Neural crest cell (in vitro differentiated cells): ENCODE data around the gene ILK. TPM values are rescaled to one million over a fixed set of nuclear protein-coding genes. Genes with fewer than 3 reads are reported as not detected.

Source experiments
- DNase-seq: peaks from one replicate; pipeline ENCODE4 v3.0.0; 2021; ENCODE audit warnings: low read depth, mixed read lengths, low spot score
- H3K27ac Mint-ChIP-seq: one replicate; pipeline ENCODE4 v1.8.0; 2021; ENCODE audit warnings: mild to moderate bottlenecking, mixed read lengths; ENCODE audit not compliant: unreplicated experiment
- H3K27me3 Mint-ChIP-seq: 2 replicates; pipeline ENCODE4 v1.8.0; 2021; ENCODE audit warnings: low read depth, mild to moderate bottlenecking, mixed read lengths
- H3K36me3 Mint-ChIP-seq: 2 replicates; pipeline ENCODE4 v1.8.0; 2021; ENCODE audit warnings: low read depth, mild to moderate bottlenecking, mixed read lengths
- H3K4me1 Mint-ChIP-seq: 2 replicates; pipeline ENCODE4 v1.8.0; 2021; ENCODE audit warnings: mixed read lengths
- H3K4me3 Mint-ChIP-seq: one replicate; pipeline ENCODE4 v1.8.0; 2021; ENCODE audit warnings: mild to moderate bottlenecking, mixed read lengths
- H3K9me3 Mint-ChIP-seq: 2 replicates; pipeline ENCODE4 v1.8.0; 2021; ENCODE audit warnings: mixed read lengths
- total RNA-seq: library from RNA; stranded (reverse); gene quantifications from 2 replicates; pipeline ENCODE4 v1.2.1, GENCODE V29; 2021
- TF ChIP-seq, protein P1 (sequence below): fragments of 200-600 bp; sonication (generic); conservative IDR thresholded peaks from 2 replicates; pipeline ENCODE4 v1.5.0; 2021; ENCODE audit warnings: antibody characterized with exemption, mild to moderate bottlenecking

The ILK gene
- total RNA-seq, 1 donor from 2014 or later: 121 TPM

DNA sequence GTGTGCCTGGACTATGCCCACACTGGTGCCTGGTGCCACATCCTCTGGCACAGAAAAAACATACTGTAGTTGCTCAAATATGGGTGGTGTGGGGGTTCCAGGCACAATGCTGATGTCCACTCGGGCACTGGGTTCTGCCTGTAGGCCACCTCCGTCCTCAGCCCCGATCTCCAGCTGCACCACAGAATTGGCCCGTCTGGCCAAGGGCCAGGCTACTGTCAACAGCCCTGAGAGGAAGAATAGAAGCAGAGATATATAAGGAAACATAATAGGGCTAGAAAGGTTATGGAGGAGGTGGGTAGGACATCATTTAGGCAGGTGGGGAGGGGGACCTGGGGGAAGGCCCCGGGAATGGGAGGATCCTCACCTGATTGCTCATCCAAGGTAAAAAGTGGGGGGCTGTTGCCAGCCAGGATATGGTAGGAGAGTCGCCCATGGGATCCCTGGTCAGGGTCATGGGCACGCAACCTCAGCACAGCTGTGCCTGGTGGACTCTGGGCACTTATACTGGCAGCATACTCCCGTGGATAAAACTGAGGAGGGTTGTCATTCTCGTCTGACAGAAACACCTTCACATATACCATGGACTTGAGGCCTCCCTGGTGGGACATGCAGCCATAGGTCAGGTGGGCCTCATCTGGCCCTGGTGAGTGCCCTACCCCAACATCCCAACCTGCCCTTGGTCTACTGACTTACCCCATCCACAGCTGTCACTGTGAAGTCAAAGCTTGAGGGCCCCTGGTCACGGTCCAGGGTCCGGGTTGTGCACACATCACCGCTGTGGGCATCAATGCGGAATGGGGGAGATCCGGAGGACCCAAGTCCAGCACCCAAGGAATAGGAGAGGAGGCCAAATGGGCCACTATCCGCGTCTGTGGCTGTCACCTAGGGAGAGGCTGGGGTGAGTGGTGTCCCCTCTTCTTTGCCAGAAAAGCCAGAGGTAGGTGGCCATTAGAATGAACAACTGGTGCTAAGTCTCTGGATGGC lies 30.1 kb downstream of the ILK start:
- H3K27me3 Mint-ChIP-seq: peaks cover 14% of the 10 kb centered on the region
- H3K27ac Mint-ChIP-seq: no peak overlapping the region
- TF ChIP-seq, protein P1, sequence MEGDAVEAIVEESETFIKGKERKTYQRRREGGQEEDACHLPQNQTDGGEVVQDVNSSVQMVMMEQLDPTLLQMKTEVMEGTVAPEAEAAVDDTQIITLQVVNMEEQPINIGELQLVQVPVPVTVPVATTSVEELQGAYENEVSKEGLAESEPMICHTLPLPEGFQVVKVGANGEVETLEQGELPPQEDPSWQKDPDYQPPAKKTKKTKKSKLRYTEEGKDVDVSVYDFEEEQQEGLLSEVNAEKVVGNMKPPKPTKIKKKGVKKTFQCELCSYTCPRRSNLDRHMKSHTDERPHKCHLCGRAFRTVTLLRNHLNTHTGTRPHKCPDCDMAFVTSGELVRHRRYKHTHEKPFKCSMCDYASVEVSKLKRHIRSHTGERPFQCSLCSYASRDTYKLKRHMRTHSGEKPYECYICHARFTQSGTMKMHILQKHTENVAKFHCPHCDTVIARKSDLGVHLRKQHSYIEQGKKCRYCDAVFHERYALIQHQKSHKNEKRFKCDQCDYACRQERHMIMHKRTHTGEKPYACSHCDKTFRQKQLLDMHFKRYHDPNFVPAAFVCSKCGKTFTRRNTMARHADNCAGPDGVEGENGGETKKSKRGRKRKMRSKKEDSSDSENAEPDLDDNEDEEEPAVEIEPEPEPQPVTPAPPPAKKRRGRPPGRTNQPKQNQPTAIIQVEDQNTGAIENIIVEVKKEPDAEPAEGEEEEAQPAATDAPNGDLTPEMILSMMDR: no peak
- DNase-seq: no peak
- H3K36me3 Mint-ChIP-seq: peaks cover 25% of the 10 kb centered on the region
- peak overlapping the region; percentile 27 for H3K4me3 Mint-ChIP-seq
- H3K4me1 Mint-ChIP-seq: no peaks in the 10 kb centered on the region
- H3K9me3 Mint-ChIP-seq: no peaks in the 10 kb centered on the region

DNA sequence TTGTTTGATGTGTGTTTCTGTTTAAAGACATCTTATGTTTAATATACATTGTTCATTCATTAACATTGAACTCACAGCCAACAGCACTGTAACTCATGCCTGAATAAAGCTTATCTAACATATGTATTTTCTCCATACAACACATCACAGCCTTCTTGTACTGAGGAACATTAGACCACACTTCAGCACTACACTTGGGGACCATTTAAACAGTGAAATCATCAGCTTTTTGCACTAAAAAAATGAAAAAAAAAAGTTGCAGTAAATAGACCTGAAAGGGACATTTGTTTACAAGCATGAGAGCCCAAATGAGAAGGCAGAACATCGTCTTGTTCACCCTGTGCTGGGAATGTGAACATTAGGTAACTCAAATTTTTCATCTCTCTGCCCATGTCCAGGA lies 31.0 kb downstream of the ILK start:
- H3K36me3 Mint-ChIP-seq: peaks cover 20% of the 10 kb centered on the region
- peaks cover 4% of the 10 kb centered on the region for H3K4me1 Mint-ChIP-seq
- no peak for DNase-seq
- TF ChIP-seq, protein P1: no peak
- peaks cover 14% of the 10 kb centered on the region for H3K27me3 Mint-ChIP-seq
- H3K4me3 Mint-ChIP-seq: no peak overlapping the region
- H3K27ac Mint-ChIP-seq: no peak overlapping the region
- H3K9me3 Mint-ChIP-seq: no peaks in the 10 kb centered on the region

DNA sequence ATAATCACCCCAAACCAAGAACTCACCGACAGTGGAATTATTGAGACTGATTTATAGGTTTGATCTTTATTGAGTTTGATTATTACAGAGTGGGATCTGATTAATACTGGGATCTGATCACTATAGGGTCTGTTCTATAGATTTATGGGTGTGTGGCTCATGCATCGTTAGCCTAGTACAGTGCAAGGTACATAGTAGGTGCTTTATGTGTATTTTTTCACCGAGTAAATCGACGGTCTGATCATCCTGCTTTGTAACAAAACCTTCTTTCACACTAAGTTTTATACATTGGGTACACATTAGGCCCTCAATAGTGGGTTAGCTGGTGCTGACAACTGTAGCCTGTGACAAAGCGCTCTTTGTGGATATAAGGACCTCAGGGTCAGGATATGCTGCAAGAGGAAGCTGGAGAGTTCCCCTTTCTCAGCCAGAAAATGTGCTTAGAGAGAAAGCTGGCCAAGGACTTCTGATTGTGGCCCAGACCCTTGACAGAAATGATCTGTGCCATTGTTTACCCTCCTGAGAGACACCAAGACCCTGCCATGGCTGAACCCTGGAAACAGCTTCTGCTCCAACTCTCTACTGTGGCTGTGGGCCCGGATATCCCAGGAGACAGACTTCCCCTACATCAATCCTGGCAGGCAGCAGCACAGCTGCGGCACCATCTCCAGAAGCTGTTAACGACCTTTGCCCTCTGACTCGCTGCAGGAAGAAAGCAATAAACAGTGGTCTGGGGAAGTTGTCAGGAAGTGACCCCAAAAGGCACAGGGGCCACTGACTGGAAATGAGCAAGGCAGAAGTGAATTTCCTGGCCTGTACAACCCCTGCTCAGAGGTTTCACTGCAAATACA lies 31.7 kb downstream of the ILK start:
- peaks cover 5% of the 10 kb centered on the region for H3K4me1 Mint-ChIP-seq
- peaks cover 14% of the 10 kb centered on the region for H3K27me3 Mint-ChIP-seq
- H3K27ac Mint-ChIP-seq: no peak overlapping the region
- peaks cover 17% of the 10 kb centered on the region for H3K36me3 Mint-ChIP-seq
- no peaks in the 10 kb centered on the region for H3K9me3 Mint-ChIP-seq
- DNase-seq: peak; percentile 39
- no peak overlapping the region for H3K4me3 Mint-ChIP-seq
- TF ChIP-seq, protein P1: no peak

DNA sequence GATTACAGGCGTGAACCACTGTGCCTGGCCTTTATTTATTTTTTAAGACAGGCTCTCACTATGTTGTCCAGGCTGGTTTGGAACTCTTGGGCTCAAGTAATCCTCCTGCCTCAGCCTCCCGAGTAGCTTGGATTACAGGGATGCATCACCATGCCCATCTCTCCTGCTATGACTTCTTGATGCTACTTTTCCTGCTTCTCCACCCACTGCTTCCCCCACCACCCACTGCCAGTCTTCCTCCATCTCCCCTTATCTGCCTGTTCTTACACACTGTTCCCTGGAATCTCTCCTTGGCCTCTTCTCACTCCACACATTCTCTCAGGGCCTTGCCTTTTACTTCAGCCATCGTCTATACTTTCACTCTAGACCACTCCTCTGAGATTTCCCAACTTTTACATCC lies 32.9 kb downstream of the ILK start:
- TF ChIP-seq, protein P1: no peak
- peaks cover 5% of the 10 kb centered on the region for H3K4me1 Mint-ChIP-seq
- no peaks in the 10 kb centered on the region for H3K9me3 Mint-ChIP-seq
- peaks cover 5% of the 10 kb centered on the region for H3K27me3 Mint-ChIP-seq
- DNase-seq: no peak
- no peak overlapping the region for H3K4me3 Mint-ChIP-seq
- H3K27ac Mint-ChIP-seq: no peak overlapping the region
- H3K36me3 Mint-ChIP-seq: peaks cover 8% of the 10 kb centered on the region

DNA sequence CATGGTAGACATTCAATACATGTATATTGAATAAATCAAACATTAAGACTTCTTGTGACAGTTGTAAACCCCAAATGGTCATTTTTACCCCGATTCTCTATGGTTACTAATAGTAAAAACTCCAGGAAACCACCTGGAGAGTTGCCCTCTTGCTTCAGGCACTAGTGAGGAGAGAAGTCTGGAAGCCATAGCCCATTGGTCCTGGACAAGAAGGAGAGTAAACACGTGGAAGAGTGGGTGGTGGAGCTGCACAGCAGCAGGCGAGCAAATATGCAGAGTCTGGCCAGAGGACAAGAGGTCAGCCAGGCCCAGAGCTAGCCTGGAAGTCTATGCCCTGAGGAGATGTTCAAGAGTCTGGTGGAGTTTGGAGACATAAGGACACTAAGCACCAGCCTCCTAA lies 34.3 kb downstream of the ILK start:
- Mint-ChIP-seq H3K36me3 (peaks cover 2% of the 10 kb centered on the region), H3K27me3 (no peaks in the 10 kb centered on the region), H3K4me3 (no peak overlapping the region), H3K27ac (no peak overlapping the region), H3K4me1 (peaks cover 5% of the 10 kb centered on the region), H3K9me3 (no peaks in the 10 kb centered on the region)
- no peak for DNase-seq
- TF ChIP-seq, protein P1: no peak
